IMR-90 (cell line): ENCODE measurements around the gene WHRN. TPM values are rescaled to one million over a fixed set of nuclear protein-coding genes. Genes with fewer than 3 reads are reported as not detected.

Source experiments
- ATAC-seq: fragments of 200-7000 bp; cut with Tn5 transposase; 2 replicates; pipeline ENCODE4 v1.9.1; 2020; ENCODE audit warnings: low read depth, mild to moderate bottlenecking, moderate library complexity
- BruUV-seq: library from RNA; stranded (reverse); fragments of 400-500 nt; replicated peaks from 2 replicates; lab custom pipeline; 2021; lab: Mats Ljungman, UMichigan
- CTCF ChIA-PET: fragments of 300-600 bp; formaldehyde crosslinking; extraction: SDS; loops from one replicate; lab custom pipeline; 2021; ENCODE audit warnings: antibody characterized with exemption; lab: Yijun Ruan, JAX
- POLR2A ChIA-PET: fragments of 300-600 bp; sonication (Branson Sonifier 250); formaldehyde crosslinking; loops from one replicate; lab custom pipeline; 2022; ENCODE audit warnings: antibody characterized with exemption; ENCODE audit not compliant: unreplicated experiment; lab: Charles Lee
- DNase-seq: peaks from one replicate; pipeline ENCODE4 v3.0.0; 2013
- H2AFZ ChIP-seq: replicated peaks from 2 replicates; pipeline ENCODE3; 2013; ENCODE audit warnings: low read length, mild to moderate bottlenecking; ENCODE audit not compliant: poor library complexity
- H2AK5ac ChIP-seq: 2 replicates; pipeline ENCODE4 v1.6.1; 2013; ENCODE audit warnings: low read depth, low read length, inconsistent platforms
- H2AK9ac ChIP-seq: replicated peaks from 2 replicates; pipeline ENCODE3; 2013; ENCODE audit warnings: mild to moderate bottlenecking, low read depth, low read length, moderate library complexity; ENCODE audit not compliant: poor library complexity
- H2BK120ac ChIP-seq: 2 replicates; pipeline ENCODE4 v1.6.1; 2013; ENCODE audit warnings: low read depth, low read length, inconsistent platforms
- H2BK15ac ChIP-seq: 3 replicates; pipeline ENCODE4 v1.6.1; 2013; ENCODE audit warnings: low read depth, low read length, inconsistent platforms
- H2BK20ac ChIP-seq: 2 replicates; pipeline ENCODE4 v1.6.1; 2013; ENCODE audit warnings: low read depth, mild to moderate bottlenecking, inconsistent platforms, low read length, moderate library complexity
- H2BK5ac ChIP-seq: 2 replicates; pipeline ENCODE4 v1.6.1; 2013; ENCODE audit warnings: mild to moderate bottlenecking, low read depth, low read length, inconsistent platforms; ENCODE audit not compliant: poor library complexity, severe bottlenecking
- H3K14ac ChIP-seq: replicated peaks from 2 replicates; pipeline ENCODE4 v1.6.1; 2013; ENCODE audit warnings: low read depth, low read length, inconsistent platforms
- H3K18ac ChIP-seq: 2 replicates; pipeline ENCODE4 v1.6.1; 2013; ENCODE audit warnings: low read depth, low read length, control low read depth
- H3K23ac ChIP-seq: 2 replicates; pipeline ENCODE4 v1.6.1; 2013; ENCODE audit warnings: low read depth, low read length, inconsistent platforms
- H3K27ac ChIP-seq: 2 replicates; pipeline ENCODE4 v1.5.1; 2013; ENCODE audit warnings: mild to moderate bottlenecking, control low read depth, low read length; ENCODE audit not compliant: insufficient read depth
- H3K27me3 ChIP-seq: 2 replicates; pipeline ENCODE4 v1.6.1; 2013; ENCODE audit warnings: low read length; ENCODE audit not compliant: control insufficient read depth, insufficient read depth
- H3K36me3 ChIP-seq: 2 replicates; pipeline ENCODE4 v1.6.1; 2013; ENCODE audit warnings: low read length, mixed read lengths; ENCODE audit not compliant: control insufficient read depth, insufficient read depth
- H3K4ac ChIP-seq: 2 replicates; pipeline ENCODE4 v1.6.1; 2013; ENCODE audit warnings: low read depth, low read length, inconsistent platforms
- H3K4me1 ChIP-seq: 2 replicates; pipeline ENCODE4 v1.6.1; 2013; ENCODE audit warnings: low read length, mixed read lengths; ENCODE audit not compliant: control insufficient read depth, insufficient read depth
- H3K4me2 ChIP-seq: 2 replicates; pipeline ENCODE4 v1.6.1; 2013; ENCODE audit warnings: low read depth, mild to moderate bottlenecking, control low read depth, low read length, moderate library complexity
- H3K4me3 ChIP-seq: 2 replicates; pipeline ENCODE4 v1.5.1; 2013; ENCODE audit warnings: low read depth, mild to moderate bottlenecking, control low read depth, low read length, moderate library complexity; ENCODE audit not compliant: insufficient read depth
- H3K56ac ChIP-seq: 2 replicates; pipeline ENCODE4 v1.6.1; 2013; ENCODE audit warnings: low read length, inconsistent platforms; ENCODE audit not compliant: insufficient read depth; ENCODE audit errors: extremely low read depth
- H3K79me1 ChIP-seq, 2 experiments: 2 replicates each; pipeline ENCODE4 v1.6.1; 2013; ENCODE audit warnings: low read length in 2 of 2, inconsistent platforms in 1 of 2, low read depth in 1 of 2
- H3K9ac ChIP-seq: 2 replicates; pipeline ENCODE4 v1.6.1; 2013; ENCODE audit warnings: low read depth, low read length, control low read depth
- H3K9me1 ChIP-seq: 2 replicates; pipeline ENCODE4 v1.6.1; 2013; ENCODE audit warnings: low read length, inconsistent platforms; ENCODE audit not compliant: insufficient read depth
- H3K9me3 ChIP-seq: 2 replicates; pipeline ENCODE4 v1.6.1; 2013; ENCODE audit warnings: low read length; ENCODE audit not compliant: control insufficient read depth, insufficient read depth
- H4K20me1 ChIP-seq: 2 replicates; pipeline ENCODE4 v1.6.1; 2013; ENCODE audit warnings: low read length, inconsistent platforms; ENCODE audit not compliant: insufficient read depth
- H4K5ac ChIP-seq: 2 replicates; pipeline ENCODE4 v1.6.1; 2013; ENCODE audit warnings: mild to moderate bottlenecking, low read depth, low read length, control low read depth
- H4K8ac ChIP-seq, 2 experiments: 2 replicates each; pipeline ENCODE4 v1.6.1; 2013; ENCODE audit warnings: low read depth in 2 of 2, low read length in 2 of 2, control low read depth in 1 of 2, inconsistent platforms in 1 of 2
- H4K91ac ChIP-seq: 2 replicates; pipeline ENCODE4 v1.6.1; 2013; ENCODE audit warnings: low read depth, low read length, inconsistent platforms; ENCODE audit not compliant: insufficient read depth
- BHLHE40 ChIP-seq: fragments of 150-350 bp; IDR thresholded peaks from 2 replicates; pipeline ENCODE4 v1.6.1; 2016; ENCODE audit warnings: mild to moderate bottlenecking, low read depth, low read length
- CHD1 ChIP-seq: IDR thresholded peaks from 2 replicates; pipeline ENCODE4 v1.6.1; 2012; ENCODE audit warnings: low read depth, low read length, improper control_type of control experiment
- CTCF ChIP-seq: conservative IDR thresholded peaks from 2 replicates; pipeline ENCODE4 v1.5.1; 2012; ENCODE audit warnings: mild to moderate bottlenecking, low read depth, low read length, improper control_type of control experiment
- ELK1 ChIP-seq: fragments of 150-350 bp; IDR thresholded peaks from 2 replicates; pipeline ENCODE4 v1.6.1; 2016; ENCODE audit warnings: low read depth, mild to moderate bottlenecking, low read length, moderate library complexity, borderline replicate concordance
- MXI1 ChIP-seq: IDR thresholded peaks from 2 replicates; pipeline ENCODE4 v1.6.1; 2012; ENCODE audit warnings: low read depth, mild to moderate bottlenecking, low read length, moderate library complexity, borderline replicate concordance
- NFE2L2 ChIP-seq: fragments of 150-350 bp; IDR thresholded peaks from 2 replicates; pipeline ENCODE4 v1.6.1; 2016; ENCODE audit warnings: low read depth, mild to moderate bottlenecking, low read length
- RCOR1 ChIP-seq: IDR thresholded peaks from 2 replicates; pipeline ENCODE4 v1.6.1; 2012; ENCODE audit warnings: mild to moderate bottlenecking, low read length, improper control_type of control experiment; ENCODE audit not compliant: insufficient replicate concordance
- RFX5 ChIP-seq: IDR thresholded peaks from 2 replicates; pipeline ENCODE4 v1.8.0; 2012; ENCODE audit warnings: low read depth, mild to moderate bottlenecking, low read length, moderate library complexity
- WGBS, 2 experiments: methylation state at CpG; one replicate each; pipeline versions ENCODE4 v1.1.5 to v1.1.7; 2013; ENCODE audit warnings: missing lambda C conversion rate in 2 of 2; ENCODE audit not compliant: insufficient read length in 1 of 2; ENCODE audit errors: extremely low coverage in 2 of 2; 5-methylcytosine and 5-hydroxymethylcytosine counted together
- dilution Hi-C: fragments of 300-500 bp; cut with HindIII; formaldehyde crosslinking; loops from one replicate; pipeline ENCODE4 v1.14.3; 2018; ENCODE audit warnings: low sequenced_read_pairs; ENCODE audit not compliant: unreplicated experiment
- in situ Hi-C: fragments of 300-500 bp; cut with MboI; formaldehyde crosslinking; loops from 3 replicates; pipeline ENCODE4 v1.14.3; 2019; ENCODE audit warnings: low sequenced_read_pairs, inconsistent platforms, mixed read lengths
- intact Hi-C: fragments of 100-400 bp; cut with micrococcal nuclease; formaldehyde crosslinking; loops from 2 replicates; pipeline ENCODE4 v1.10.0; 2022
- polyA plus RNA-seq, 3 experiments: library from polyadenylated mRNA; depleted of rRNA; stranded (reverse); fragments of >200 nt; gene quantifications; 2 replicates each; pipeline ENCODE4 v1.2.3, GENCODE V29; 2012; ENCODE audit warnings: low replicate concordance in 1 of 3
- total RNA-seq: library from RNA; depleted of rRNA; stranded (reverse); fragments of >200 nt; gene quantifications from 2 replicates; pipeline ENCODE4 v1.2.3, GENCODE V29; 2012

WHRN gene
- total and polyA plus RNA-seq, 2 of the 4 experiments (the other 2 are of a cell fraction), result 0.18 to 2.6 TPM

GRCh38 chr9:114454652-114455051, 50.6 kb downstream of the WHRN start:
- CTCF ChIA-PET, result no interaction called here
- no peak overlapping the region for H4K5ac ChIP-seq

More at GRCh38 chr9:114454652-114455051, 50.6 kb downstream of the WHRN start:
- H3K9ac ChIP-seq, result no peak overlapping the region
- dilution Hi-C loops, result no loop called here
- H4K20me1 ChIP-seq, result no peaks in the 10 kb centered on the region
- no peak overlapping the region for H2AFZ ChIP-seq
- no peak overlapping the region for H3K56ac ChIP-seq
- WGBS, 2 experiments, result no CpG with 5 or more reads among the region's 1 CpG
- intact Hi-C loops, result no loop called here
- H3K4me2 ChIP-seq, result no peak overlapping the region
- POLR2A ChIA-PET, result no interaction called here
- ATAC-seq (no peak), DNase-seq (no peak)
- no peaks in the 10 kb centered on the region for H3K4me1 ChIP-seq
- H4K8ac ChIP-seq, result no peak overlapping the region
- H4K91ac ChIP-seq, result no peak overlapping the region
- TF ChIP-seq RCOR1, result no peak
- no peak for TF ChIP-seq ELK1
- no peak for TF ChIP-seq MXI1
- no peak for TF ChIP-seq CTCF
- no peak for TF ChIP-seq NFE2L2
- TF ChIP-seq BHLHE40, result no peak
- TF ChIP-seq RFX5, result no peak
- no peak for TF ChIP-seq CHD1
- no TSS peak for BruUV-seq
- H3K4me3 ChIP-seq, result no peak overlapping the region
- no peak overlapping the region for H2BK15ac ChIP-seq
- no peak overlapping the region for H3K4ac ChIP-seq
- H2AK5ac ChIP-seq, result no peak overlapping the region
- H3K27me3 ChIP-seq, result peaks cover 2% of the 10 kb centered on the region
- no peaks in the 10 kb centered on the region; a peak in 1 of 4 replicates for H3K79me1 ChIP-seq
- no peak overlapping the region for H2AK9ac ChIP-seq
- H3K27ac ChIP-seq, result no peak overlapping the region
- H2BK120ac ChIP-seq, result no peak overlapping the region
- no peak overlapping the region for H2BK20ac ChIP-seq
- H3K9me1 ChIP-seq, result no peaks in the 10 kb centered on the region
- in situ Hi-C loops, result no loop called here
- no peak overlapping the region for H2BK5ac ChIP-seq
- H3K36me3 ChIP-seq, result no peaks in the 10 kb centered on the region
- H3K14ac ChIP-seq, result no peak overlapping the region
- H3K23ac ChIP-seq, result no peak overlapping the region
- H3K9me3 ChIP-seq, result no peaks in the 10 kb centered on the region
- no peak overlapping the region for H3K18ac ChIP-seq
